IMR-90 (cell line): Measurements from ENCODE around the gene ITFG2. TPM values are rescaled to one million over a fixed set of nuclear protein-coding genes. Genes with fewer than 3 reads are reported as not detected.
A peak's percentile ranks its signal among the peaks of the same experiment; 100 is the strongest.

Source experiments
- ATAC-seq: fragments of 200-7000 bp; cut with Tn5 transposase; 2 replicates; pipeline ENCODE4 v1.9.1; 2020; ENCODE audit warnings: low read depth, mild to moderate bottlenecking, moderate library complexity
- BruUV-seq: library from RNA; stranded (reverse); fragments of 400-500 nt; replicated peaks from 2 replicates; lab custom pipeline; 2021; lab: Mats Ljungman, UMichigan
- CTCF ChIA-PET: fragments of 300-600 bp; formaldehyde crosslinking; extraction: SDS; loops from one replicate; lab custom pipeline; 2021; ENCODE audit warnings: antibody characterized with exemption; lab: Yijun Ruan, JAX
- POLR2A ChIA-PET: fragments of 300-600 bp; sonication (Branson Sonifier 250); formaldehyde crosslinking; loops from one replicate; lab custom pipeline; 2022; ENCODE audit warnings: antibody characterized with exemption; ENCODE audit not compliant: unreplicated experiment; lab: Charles Lee
- DNase-seq: peaks from one replicate; pipeline ENCODE4 v3.0.0; 2013
- H2AFZ ChIP-seq: replicated peaks from 2 replicates; pipeline ENCODE3; 2013; ENCODE audit warnings: low read length, mild to moderate bottlenecking; ENCODE audit not compliant: poor library complexity
- H2AK5ac ChIP-seq: 2 replicates; pipeline ENCODE4 v1.6.1; 2013; ENCODE audit warnings: low read depth, low read length, inconsistent platforms
- H2AK9ac ChIP-seq: replicated peaks from 2 replicates; pipeline ENCODE3; 2013; ENCODE audit warnings: mild to moderate bottlenecking, low read depth, low read length, moderate library complexity; ENCODE audit not compliant: poor library complexity
- H2BK120ac ChIP-seq: 2 replicates; pipeline ENCODE4 v1.6.1; 2013; ENCODE audit warnings: low read depth, low read length, inconsistent platforms
- H2BK15ac ChIP-seq: 3 replicates; pipeline ENCODE4 v1.6.1; 2013; ENCODE audit warnings: low read depth, low read length, inconsistent platforms
- H2BK20ac ChIP-seq: 2 replicates; pipeline ENCODE4 v1.6.1; 2013; ENCODE audit warnings: low read depth, mild to moderate bottlenecking, inconsistent platforms, low read length, moderate library complexity
- H2BK5ac ChIP-seq: 2 replicates; pipeline ENCODE4 v1.6.1; 2013; ENCODE audit warnings: mild to moderate bottlenecking, low read depth, low read length, inconsistent platforms; ENCODE audit not compliant: poor library complexity, severe bottlenecking
- H3K14ac ChIP-seq: replicated peaks from 2 replicates; pipeline ENCODE4 v1.6.1; 2013; ENCODE audit warnings: low read depth, low read length, inconsistent platforms
- H3K18ac ChIP-seq: 2 replicates; pipeline ENCODE4 v1.6.1; 2013; ENCODE audit warnings: low read depth, low read length, control low read depth
- H3K23ac ChIP-seq: 2 replicates; pipeline ENCODE4 v1.6.1; 2013; ENCODE audit warnings: low read depth, low read length, inconsistent platforms
- H3K27ac ChIP-seq: 2 replicates; pipeline ENCODE4 v1.5.1; 2013; ENCODE audit warnings: mild to moderate bottlenecking, control low read depth, low read length; ENCODE audit not compliant: insufficient read depth
- H3K27me3 ChIP-seq: 2 replicates; pipeline ENCODE4 v1.6.1; 2013; ENCODE audit warnings: low read length; ENCODE audit not compliant: control insufficient read depth, insufficient read depth
- H3K36me3 ChIP-seq: 2 replicates; pipeline ENCODE4 v1.6.1; 2013; ENCODE audit warnings: low read length, mixed read lengths; ENCODE audit not compliant: control insufficient read depth, insufficient read depth
- H3K4ac ChIP-seq: 2 replicates; pipeline ENCODE4 v1.6.1; 2013; ENCODE audit warnings: low read depth, low read length, inconsistent platforms
- H3K4me1 ChIP-seq: 2 replicates; pipeline ENCODE4 v1.6.1; 2013; ENCODE audit warnings: low read length, mixed read lengths; ENCODE audit not compliant: control insufficient read depth, insufficient read depth
- H3K4me2 ChIP-seq: 2 replicates; pipeline ENCODE4 v1.6.1; 2013; ENCODE audit warnings: low read depth, mild to moderate bottlenecking, control low read depth, low read length, moderate library complexity
- H3K4me3 ChIP-seq: 2 replicates; pipeline ENCODE4 v1.5.1; 2013; ENCODE audit warnings: low read depth, mild to moderate bottlenecking, control low read depth, low read length, moderate library complexity; ENCODE audit not compliant: insufficient read depth
- H3K56ac ChIP-seq: 2 replicates; pipeline ENCODE4 v1.6.1; 2013; ENCODE audit warnings: low read length, inconsistent platforms; ENCODE audit not compliant: insufficient read depth; ENCODE audit errors: extremely low read depth
- H3K79me1 ChIP-seq, 2 experiments: 2 replicates each; pipeline ENCODE4 v1.6.1; 2013; ENCODE audit warnings: low read length in 2 of 2, inconsistent platforms in 1 of 2, low read depth in 1 of 2
- H3K9ac ChIP-seq: 2 replicates; pipeline ENCODE4 v1.6.1; 2013; ENCODE audit warnings: low read depth, low read length, control low read depth
- H3K9me1 ChIP-seq: 2 replicates; pipeline ENCODE4 v1.6.1; 2013; ENCODE audit warnings: low read length, inconsistent platforms; ENCODE audit not compliant: insufficient read depth
- H3K9me3 ChIP-seq: 2 replicates; pipeline ENCODE4 v1.6.1; 2013; ENCODE audit warnings: low read length; ENCODE audit not compliant: control insufficient read depth, insufficient read depth
- H4K20me1 ChIP-seq: 2 replicates; pipeline ENCODE4 v1.6.1; 2013; ENCODE audit warnings: low read length, inconsistent platforms; ENCODE audit not compliant: insufficient read depth
- H4K5ac ChIP-seq: 2 replicates; pipeline ENCODE4 v1.6.1; 2013; ENCODE audit warnings: mild to moderate bottlenecking, low read depth, low read length, control low read depth
- H4K8ac ChIP-seq, 2 experiments: 2 replicates each; pipeline ENCODE4 v1.6.1; 2013; ENCODE audit warnings: low read depth in 2 of 2, low read length in 2 of 2, control low read depth in 1 of 2, inconsistent platforms in 1 of 2
- H4K91ac ChIP-seq: 2 replicates; pipeline ENCODE4 v1.6.1; 2013; ENCODE audit warnings: low read depth, low read length, inconsistent platforms; ENCODE audit not compliant: insufficient read depth
- CEBPB ChIP-seq: IDR thresholded peaks from 2 replicates; pipeline ENCODE4 v1.6.1; 2012; ENCODE audit warnings: low read depth, low read length, improper control_type of control experiment
- WGBS, 2 experiments: methylation state at CpG; one replicate each; pipeline versions ENCODE4 v1.1.5 to v1.1.7; 2013; ENCODE audit warnings: missing lambda C conversion rate in 2 of 2; ENCODE audit not compliant: insufficient read length in 1 of 2; ENCODE audit errors: extremely low coverage in 2 of 2; 5-methylcytosine and 5-hydroxymethylcytosine counted together
- dilution Hi-C: fragments of 300-500 bp; cut with HindIII; formaldehyde crosslinking; loops from one replicate; pipeline ENCODE4 v1.14.3; 2018; ENCODE audit warnings: low sequenced_read_pairs; ENCODE audit not compliant: unreplicated experiment
- in situ Hi-C: fragments of 300-500 bp; cut with MboI; formaldehyde crosslinking; loops from 3 replicates; pipeline ENCODE4 v1.14.3; 2019; ENCODE audit warnings: low sequenced_read_pairs, inconsistent platforms, mixed read lengths
- intact Hi-C: fragments of 100-400 bp; cut with micrococcal nuclease; formaldehyde crosslinking; loops from 2 replicates; pipeline ENCODE4 v1.10.0; 2022
- polyA plus RNA-seq, 3 experiments: library from polyadenylated mRNA; depleted of rRNA; stranded (reverse); fragments of >200 nt; gene quantifications; 2 replicates each; pipeline ENCODE4 v1.2.3, GENCODE V29; 2012; ENCODE audit warnings: low replicate concordance in 1 of 3
- total RNA-seq: library from RNA; depleted of rRNA; stranded (reverse); fragments of >200 nt; gene quantifications from 2 replicates; pipeline ENCODE4 v1.2.3, GENCODE V29; 2012
- TF ChIP-seq, protein P1 (sequence below): conservative IDR thresholded peaks from 2 replicates; pipeline ENCODE4 v1.5.1; 2012; ENCODE audit warnings: mild to moderate bottlenecking, low read depth, low read length, improper control_type of control experiment

Gene ITFG2
- total and polyA plus RNA-seq, 2 of the 4 experiments (the other 2 are of a cell fraction): 20.3 to 25.5 TPM

DNA sequence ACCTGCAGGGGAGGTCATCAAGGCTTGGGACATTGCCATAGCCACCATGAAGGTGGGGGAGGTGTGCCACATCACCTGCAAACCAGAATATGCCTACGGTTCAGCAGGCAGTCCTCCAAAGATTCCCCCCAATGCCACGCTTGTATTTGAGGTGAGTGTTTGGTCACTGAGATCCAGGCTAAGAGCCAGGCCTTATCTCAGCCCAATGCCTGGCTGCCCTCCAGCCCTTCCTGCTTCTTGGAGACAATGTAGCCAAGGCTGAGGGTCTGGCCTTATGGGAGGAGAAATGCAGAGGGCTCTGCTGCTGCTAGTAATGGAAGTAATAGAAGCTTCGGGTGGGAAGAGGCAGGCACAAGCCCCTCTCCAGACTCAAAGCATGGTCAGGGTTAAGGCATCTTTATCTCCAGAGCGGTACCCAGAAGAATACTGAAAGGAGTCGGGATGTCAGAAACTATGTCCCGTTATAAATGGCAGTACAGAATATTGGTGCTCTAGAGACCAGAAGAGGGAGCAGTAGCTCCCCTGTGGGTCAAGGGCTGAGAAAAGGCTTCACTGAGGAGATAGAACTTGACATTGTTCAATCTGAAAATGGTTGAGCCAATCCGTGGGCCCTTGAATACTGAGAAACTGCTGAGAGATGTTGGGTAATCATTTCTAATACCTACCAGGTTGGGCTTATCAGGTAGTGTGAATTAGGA is 14.6 kb upstream of the ITFG2 start:
- H2BK120ac ChIP-seq: no peak overlapping the region
- H2AK9ac ChIP-seq: no peak overlapping the region
- intact Hi-C loops (no loop called here), dilution Hi-C loops (no loop called here), in situ Hi-C loops (no loop called here)
- H3K9ac ChIP-seq: no peak overlapping the region
- ChIA-PET CTCF (no interaction called here), POLR2A (no interaction called here)
- no peak overlapping the region for H2BK20ac ChIP-seq
- peaks cover 8% of the 10 kb centered on the region; the same call in 1 of the 2 replicates for H3K9me1 ChIP-seq
- no peak overlapping the region for H2BK15ac ChIP-seq
- H4K20me1 ChIP-seq: peaks cover 21% of the 10 kb centered on the region; the same call in 1 of the 2 replicates
- peaks cover 33 to 46% of the 10 kb centered on the region in 2 experiments for H3K79me1 ChIP-seq
- no peak overlapping the region for H3K4ac ChIP-seq
- H3K4me1 ChIP-seq: peaks cover 4% of the 10 kb centered on the region; the same call in 1 of the 2 replicates
- DNase-seq: no peak
- no peak overlapping the region for H2AK5ac ChIP-seq
- no peak overlapping the region for H2BK5ac ChIP-seq
- TF ChIP-seq CEBPB: no peak
- TF ChIP-seq, protein P1, sequence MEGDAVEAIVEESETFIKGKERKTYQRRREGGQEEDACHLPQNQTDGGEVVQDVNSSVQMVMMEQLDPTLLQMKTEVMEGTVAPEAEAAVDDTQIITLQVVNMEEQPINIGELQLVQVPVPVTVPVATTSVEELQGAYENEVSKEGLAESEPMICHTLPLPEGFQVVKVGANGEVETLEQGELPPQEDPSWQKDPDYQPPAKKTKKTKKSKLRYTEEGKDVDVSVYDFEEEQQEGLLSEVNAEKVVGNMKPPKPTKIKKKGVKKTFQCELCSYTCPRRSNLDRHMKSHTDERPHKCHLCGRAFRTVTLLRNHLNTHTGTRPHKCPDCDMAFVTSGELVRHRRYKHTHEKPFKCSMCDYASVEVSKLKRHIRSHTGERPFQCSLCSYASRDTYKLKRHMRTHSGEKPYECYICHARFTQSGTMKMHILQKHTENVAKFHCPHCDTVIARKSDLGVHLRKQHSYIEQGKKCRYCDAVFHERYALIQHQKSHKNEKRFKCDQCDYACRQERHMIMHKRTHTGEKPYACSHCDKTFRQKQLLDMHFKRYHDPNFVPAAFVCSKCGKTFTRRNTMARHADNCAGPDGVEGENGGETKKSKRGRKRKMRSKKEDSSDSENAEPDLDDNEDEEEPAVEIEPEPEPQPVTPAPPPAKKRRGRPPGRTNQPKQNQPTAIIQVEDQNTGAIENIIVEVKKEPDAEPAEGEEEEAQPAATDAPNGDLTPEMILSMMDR: 0 out of 2 replicates have a peak, but pooled peaks have one; percentile 14
- no peak overlapping the region for H3K14ac ChIP-seq
- H3K18ac ChIP-seq: no peak overlapping the region
- H3K4me3 ChIP-seq: no peak overlapping the region
- 100% methylated on average over 1 of the region's 7 CpGs; no CpG with 5 or more reads in 1 of the 2 experiments for WGBS, 2 experiments
- no peak for ATAC-seq
- H4K8ac ChIP-seq: no peak overlapping the region
- H2AFZ ChIP-seq: no peak overlapping the region
- H3K27ac ChIP-seq: no peak overlapping the region
- H3K4me2 ChIP-seq: no peak overlapping the region
- no peak overlapping the region for H3K23ac ChIP-seq
- no peak overlapping the region for H4K91ac ChIP-seq
- H4K5ac ChIP-seq: no peak overlapping the region
- no peaks in the 10 kb centered on the region for H3K9me3 ChIP-seq
- H3K36me3 ChIP-seq: peaks cover 39% of the 10 kb centered on the region
- no TSS peak for BruUV-seq
- no peaks in the 10 kb centered on the region for H3K27me3 ChIP-seq
- H3K56ac ChIP-seq: no peak overlapping the region
